Measurements from ENCODE around the gene OLFML1. TPM values are rescaled to one million over a fixed set of nuclear protein-coding genes. Genes with fewer than 3 reads are reported as not detected.

Gene OLFML1
- polyA plus RNA-seq, 1 donor from 2014 or later: not detected

DNA sequence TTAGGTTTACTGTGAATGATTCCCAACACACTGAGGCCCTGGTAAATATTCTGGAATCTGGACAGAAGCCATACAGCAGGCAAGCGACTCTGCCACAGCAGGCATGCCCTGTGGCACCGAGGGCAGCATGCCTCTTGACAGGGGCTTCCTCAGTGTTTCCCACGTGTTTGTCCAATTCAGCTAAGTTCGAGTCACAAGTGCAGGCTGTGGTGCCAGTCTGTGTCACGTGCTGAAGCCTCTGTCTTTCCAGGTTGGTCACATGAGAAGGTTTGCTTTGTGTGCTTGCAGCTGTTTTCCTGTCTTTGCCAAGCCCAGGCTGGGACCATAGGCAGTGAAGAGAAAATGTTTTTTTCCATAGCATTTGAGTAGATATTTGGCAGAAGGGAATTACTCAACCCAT lies 26.1 kb downstream of the OLFML1 start:
- Histone ChIP-seq H3K79me2 (replicated peaks; ENCODE audit: insufficient read depth, low read length) (no peaks in the 10 kb centered on the region), H3F3A (ENCODE audit: insufficient read depth, low read length, poor library complexity, severe bottlenecking) (no peaks in the 10 kb centered on the region), H3K9ac (ENCODE audit: low read length) (no peak overlapping the region), H3K27me3 (ENCODE audit: insufficient read depth, low read depth, low read length) (peaks cover 25% of the 10 kb centered on the region), H4K20me1 (ENCODE audit: insufficient read depth) (no peaks in the 10 kb centered on the region), H3K4me2 (ENCODE audit: low read length) (no peak overlapping the region), H3K9me2 (ENCODE audit: insufficient read depth, low read length) (no peaks in the 10 kb centered on the region), H3K27ac (ENCODE audit: low read length) (no peak overlapping the region), H3K4me3 (ENCODE audit: low read length) (no peak overlapping the region), H3K36me3 (ENCODE audit: insufficient read depth, low read length) (no peaks in the 10 kb centered on the region), H3K9me3 (ENCODE audit: low read length) (no peaks in the 10 kb centered on the region), H2AFZ (ENCODE audit: low read depth, low read length) (no peak overlapping the region)
- no peak for TF ChIP-seq SMC3 (conservative IDR thresholded peaks at IDR 0.05; ENCODE audit: poor library complexity)
- TF ChIP-seq EP300 (conservative IDR thresholded peaks at IDR 0.05; ENCODE audit: poor library complexity, severe bottlenecking): no peak
- no peak for TF ChIP-seq RAD21 (conservative IDR thresholded peaks at IDR 0.05)

DNA sequence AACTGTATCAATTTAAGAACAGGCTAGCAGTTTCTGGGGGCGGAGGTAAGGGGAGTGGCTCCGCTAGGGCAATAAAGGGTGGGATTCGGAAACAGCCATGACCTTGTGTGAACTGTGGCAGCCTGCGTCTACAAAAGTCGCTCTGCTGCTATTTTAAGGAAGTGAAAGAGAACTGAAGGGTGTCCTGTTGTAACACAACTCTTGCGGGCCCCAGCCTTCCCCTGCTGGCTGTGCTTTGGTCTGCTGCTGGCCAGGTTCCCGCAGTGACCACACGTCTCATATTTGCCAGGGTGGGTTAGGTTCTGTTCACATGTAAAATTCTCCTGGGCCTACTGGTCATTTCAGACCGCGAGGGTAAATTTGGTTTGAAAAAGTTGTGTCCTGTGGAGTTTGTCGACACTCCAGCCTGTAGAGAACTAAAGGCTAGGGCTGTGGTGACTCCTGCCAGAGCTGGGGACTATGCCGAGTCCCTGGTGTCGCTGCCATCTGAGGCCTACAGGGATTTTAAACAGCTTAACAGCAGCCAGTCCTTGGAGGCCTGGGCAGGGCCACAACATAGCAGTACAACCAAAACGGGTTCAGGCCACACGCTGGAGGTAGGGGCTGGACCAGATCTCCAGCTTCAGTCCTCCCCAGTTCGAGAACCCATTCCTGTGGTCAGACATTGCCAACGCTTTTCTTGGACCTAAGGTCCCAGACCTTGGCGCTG lies 27.4 kb downstream of the OLFML1 start:
- H3K9me2 ChIP-seq (ENCODE audit: insufficient read depth, low read length): no peaks in the 10 kb centered on the region
- no peaks in the 10 kb centered on the region for H3K36me3 ChIP-seq (ENCODE audit: insufficient read depth, low read length)
- TF ChIP-seq EZH2 (IDR thresholded peaks at IDR 0.05; ENCODE audit: borderline replicate concordance, insufficient read depth, low read length, poor library complexity, severe bottlenecking) (no peak), SMC3 (conservative IDR thresholded peaks at IDR 0.05; ENCODE audit: poor library complexity) (no peak), POLR2AphosphoS5 (IDR thresholded peaks at IDR 0.05) (no peak), MXI1 (conservative IDR thresholded peaks at IDR 0.05; ENCODE audit: poor library complexity, severe bottlenecking) (no peak), EP300 (conservative IDR thresholded peaks at IDR 0.05; ENCODE audit: poor library complexity, severe bottlenecking) (no peak), RAD21 (conservative IDR thresholded peaks at IDR 0.05) (no peak)
- TF ChIP-seq, protein P1, sequence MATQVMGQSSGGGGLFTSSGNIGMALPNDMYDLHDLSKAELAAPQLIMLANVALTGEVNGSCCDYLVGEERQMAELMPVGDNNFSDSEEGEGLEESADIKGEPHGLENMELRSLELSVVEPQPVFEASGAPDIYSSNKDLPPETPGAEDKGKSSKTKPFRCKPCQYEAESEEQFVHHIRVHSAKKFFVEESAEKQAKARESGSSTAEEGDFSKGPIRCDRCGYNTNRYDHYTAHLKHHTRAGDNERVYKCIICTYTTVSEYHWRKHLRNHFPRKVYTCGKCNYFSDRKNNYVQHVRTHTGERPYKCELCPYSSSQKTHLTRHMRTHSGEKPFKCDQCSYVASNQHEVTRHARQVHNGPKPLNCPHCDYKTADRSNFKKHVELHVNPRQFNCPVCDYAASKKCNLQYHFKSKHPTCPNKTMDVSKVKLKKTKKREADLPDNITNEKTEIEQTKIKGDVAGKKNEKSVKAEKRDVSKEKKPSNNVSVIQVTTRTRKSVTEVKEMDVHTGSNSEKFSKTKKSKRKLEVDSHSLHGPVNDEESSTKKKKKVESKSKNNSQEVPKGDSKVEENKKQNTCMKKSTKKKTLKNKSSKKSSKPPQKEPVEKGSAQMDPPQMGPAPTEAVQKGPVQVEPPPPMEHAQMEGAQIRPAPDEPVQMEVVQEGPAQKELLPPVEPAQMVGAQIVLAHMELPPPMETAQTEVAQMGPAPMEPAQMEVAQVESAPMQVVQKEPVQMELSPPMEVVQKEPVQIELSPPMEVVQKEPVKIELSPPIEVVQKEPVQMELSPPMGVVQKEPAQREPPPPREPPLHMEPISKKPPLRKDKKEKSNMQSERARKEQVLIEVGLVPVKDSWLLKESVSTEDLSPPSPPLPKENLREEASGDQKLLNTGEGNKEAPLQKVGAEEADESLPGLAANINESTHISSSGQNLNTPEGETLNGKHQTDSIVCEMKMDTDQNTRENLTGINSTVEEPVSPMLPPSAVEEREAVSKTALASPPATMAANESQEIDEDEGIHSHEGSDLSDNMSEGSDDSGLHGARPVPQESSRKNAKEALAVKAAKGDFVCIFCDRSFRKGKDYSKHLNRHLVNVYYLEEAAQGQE (IDR thresholded peaks at IDR 0.05; ENCODE audit: borderline replicate concordance): no peak
- H4K20me1 ChIP-seq (ENCODE audit: insufficient read depth): no peaks in the 10 kb centered on the region
- no peak overlapping the region for H3K27ac ChIP-seq (ENCODE audit: low read length)
- H3K4me2 ChIP-seq (ENCODE audit: low read length): peak overlapping the region; percentile 52
- H3K79me2 ChIP-seq (replicated peaks; ENCODE audit: insufficient read depth, low read length): no peaks in the 10 kb centered on the region
- no peaks in the 10 kb centered on the region for H3K9me3 ChIP-seq (ENCODE audit: low read length)
- peak overlapping the region; percentile 93 for H3K4me3 ChIP-seq (ENCODE audit: low read length)
- peaks cover 25% of the 10 kb centered on the region for H3K27me3 ChIP-seq (ENCODE audit: insufficient read depth, low read depth, low read length)
- no peak overlapping the region for H2AFZ ChIP-seq (ENCODE audit: low read depth, low read length)
- no peak overlapping the region for H3K9ac ChIP-seq (ENCODE audit: low read length)
- H3F3A ChIP-seq (ENCODE audit: insufficient read depth, low read length, poor library complexity, severe bottlenecking): no peaks in the 10 kb centered on the region

DNA sequence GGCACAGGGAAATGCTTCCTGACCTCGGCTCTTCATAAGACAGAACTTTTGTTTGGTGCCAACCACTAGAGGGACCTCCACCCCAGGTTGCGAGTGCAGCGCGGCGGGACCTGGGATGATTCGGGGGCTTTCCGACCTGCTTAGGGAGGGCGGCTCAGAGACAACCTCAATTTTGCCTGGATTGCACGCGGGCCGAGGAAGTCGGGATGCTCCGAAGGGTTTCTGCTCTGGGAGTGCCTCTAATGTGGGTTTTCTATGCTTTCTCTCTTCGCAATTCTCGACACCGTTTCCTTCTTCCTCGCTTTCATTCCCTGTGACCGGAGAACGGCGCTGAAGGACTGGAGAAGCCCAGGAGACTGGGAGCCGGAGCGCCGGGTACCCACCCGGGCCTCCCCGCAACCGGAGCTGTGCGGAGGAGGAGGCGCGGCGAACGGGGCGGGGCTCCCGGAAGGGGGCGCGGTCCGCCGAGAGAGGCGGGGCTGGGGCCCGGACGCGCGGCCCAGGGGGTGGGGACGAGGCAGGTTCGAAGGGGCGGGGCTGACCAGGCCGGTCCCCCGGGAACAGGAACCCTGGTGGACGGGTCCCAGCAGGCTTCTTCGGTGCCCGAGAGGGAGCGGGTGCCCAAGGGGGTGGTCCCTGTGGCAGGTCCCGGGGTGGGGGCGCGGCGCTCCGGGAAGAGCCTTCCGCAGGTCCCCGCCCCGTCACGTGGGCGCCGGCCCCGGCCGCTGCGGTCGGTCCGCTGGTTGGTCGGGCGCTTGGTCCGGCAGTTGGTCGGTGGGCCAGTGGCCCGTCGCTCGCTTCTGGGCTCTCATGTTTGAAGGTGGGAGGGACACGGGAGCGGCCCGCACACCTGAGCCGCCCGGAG lies 28.2 kb downstream of the OLFML1 start, which contains the start of gene PPFIBP2:
PPFIBP2 (plus strand) TSS at position 766 of the 865 bp plus-strand sequence. CDS start 35,477 bp downstream, outside the sequence.
- Histone ChIP-seq H2AFZ (ENCODE audit: low read depth, low read length) (peak within 1 kb of the TSS; percentile 60), H3K27ac (ENCODE audit: low read length) (no peak within 1 kb of the TSS), H3K4me2 (ENCODE audit: low read length) (peak within 1 kb of the TSS; percentile 65), H3K79me2 (replicated peaks; ENCODE audit: insufficient read depth, low read length) (no peaks in the 10 kb centered on the region), H3K36me3 (ENCODE audit: insufficient read depth, low read length) (no peaks in the 10 kb centered on the region), H3F3A (ENCODE audit: insufficient read depth, low read length, poor library complexity, severe bottlenecking) (no peaks in the 10 kb centered on the region), H4K20me1 (ENCODE audit: insufficient read depth) (no peaks in the 10 kb centered on the region), H3K4me3 (ENCODE audit: low read length) (peak within 1 kb of the TSS; percentile 93), H3K9ac (ENCODE audit: low read length) (peak within 1 kb of the TSS; percentile 60), H3K9me2 (ENCODE audit: insufficient read depth, low read length) (no peaks in the 10 kb centered on the region), H3K27me3 (ENCODE audit: insufficient read depth, low read depth, low read length) (peaks cover 25% of the 10 kb centered on the region), H3K9me3 (ENCODE audit: low read length) (no peaks in the 10 kb centered on the region)
- TF ChIP-seq, protein P2, sequence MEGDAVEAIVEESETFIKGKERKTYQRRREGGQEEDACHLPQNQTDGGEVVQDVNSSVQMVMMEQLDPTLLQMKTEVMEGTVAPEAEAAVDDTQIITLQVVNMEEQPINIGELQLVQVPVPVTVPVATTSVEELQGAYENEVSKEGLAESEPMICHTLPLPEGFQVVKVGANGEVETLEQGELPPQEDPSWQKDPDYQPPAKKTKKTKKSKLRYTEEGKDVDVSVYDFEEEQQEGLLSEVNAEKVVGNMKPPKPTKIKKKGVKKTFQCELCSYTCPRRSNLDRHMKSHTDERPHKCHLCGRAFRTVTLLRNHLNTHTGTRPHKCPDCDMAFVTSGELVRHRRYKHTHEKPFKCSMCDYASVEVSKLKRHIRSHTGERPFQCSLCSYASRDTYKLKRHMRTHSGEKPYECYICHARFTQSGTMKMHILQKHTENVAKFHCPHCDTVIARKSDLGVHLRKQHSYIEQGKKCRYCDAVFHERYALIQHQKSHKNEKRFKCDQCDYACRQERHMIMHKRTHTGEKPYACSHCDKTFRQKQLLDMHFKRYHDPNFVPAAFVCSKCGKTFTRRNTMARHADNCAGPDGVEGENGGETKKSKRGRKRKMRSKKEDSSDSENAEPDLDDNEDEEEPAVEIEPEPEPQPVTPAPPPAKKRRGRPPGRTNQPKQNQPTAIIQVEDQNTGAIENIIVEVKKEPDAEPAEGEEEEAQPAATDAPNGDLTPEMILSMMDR (IDR thresholded peaks at IDR 0.05; ENCODE audit: poor library complexity, severe bottlenecking): peak; percentile 89
- TF ChIP-seq RAD21 (conservative IDR thresholded peaks at IDR 0.05) (peak; percentile 67), TAF1 (IDR thresholded peaks at IDR 0.05; ENCODE audit: low read depth) (no peak), SMC3 (conservative IDR thresholded peaks at IDR 0.05; ENCODE audit: poor library complexity) (peak; percentile 78), MXI1 (conservative IDR thresholded peaks at IDR 0.05; ENCODE audit: poor library complexity, severe bottlenecking) (peak; percentile 29)
- TF ChIP-seq, protein P1 (IDR thresholded peaks at IDR 0.05; ENCODE audit: borderline replicate concordance): no peak

All from neural cell (in vitro differentiated cells).